A673 (cell line): ENCODE data around the gene PARD3. TPM values are rescaled to one million over a fixed set of nuclear protein-coding genes. Genes with fewer than 3 reads are reported as not detected.
A peak's percentile ranks its signal among the peaks of the same experiment; 100 is the strongest.

Experiments used
- BruUV-seq: library from RNA; stranded (reverse); fragments of 400-500 nt; replicated peaks from 2 replicates; lab custom pipeline; 2021; lab: Mats Ljungman, UMichigan
- CTCF ChIA-PET: fragments of 300-600 bp; sonication (Branson Sonifier 250); formaldehyde crosslinking; loops from one replicate; lab custom pipeline; 2022; ENCODE audit warnings: antibody characterized with exemption; lab: Charles Lee
- POLR2A ChIA-PET: fragments of 300-600 bp; sonication (Branson Sonifier 250); formaldehyde crosslinking; loops from one replicate; lab custom pipeline; 2022; ENCODE audit warnings: antibody characterized with exemption; ENCODE audit not compliant: low non-redundant PET; lab: Charles Lee
- DNase-seq: peaks from one replicate; pipeline ENCODE4 v3.0.0-alpha.2; 2015; ENCODE audit warnings: low spot score
- H3K27ac ChIP-seq: fragments of 200-600 bp; sonication (generic); 2 replicates; pipeline ENCODE4 v1.5.1; 2016; ENCODE audit warnings: mixed run types, low read depth, mild to moderate bottlenecking, mixed read lengths, antibody characterized with exemption, low read length; ENCODE audit not compliant: poor library complexity, severe bottlenecking
- H3K27me3 ChIP-seq: fragments of 200-600 bp; sonication (generic); replicated peaks from 2 replicates; pipeline ENCODE4 v1.6.1; 2017; ENCODE audit warnings: mixed run types, low read depth, mild to moderate bottlenecking, mixed read lengths, antibody characterized with exemption, low read length; ENCODE audit not compliant: insufficient read depth, poor library complexity
- H3K36me3 ChIP-seq: fragments of 200-600 bp; sonication (generic); 2 replicates; pipeline ENCODE4 v1.6.1; 2016; ENCODE audit warnings: mixed run types, mild to moderate bottlenecking, mixed read lengths, antibody characterized with exemption, low read length; ENCODE audit not compliant: insufficient read depth, poor library complexity, severe bottlenecking
- H3K4me1 ChIP-seq: fragments of 200-600 bp; sonication (generic); 2 replicates; pipeline ENCODE4 v1.6.1; 2017; ENCODE audit warnings: mixed run types, mild to moderate bottlenecking, mixed read lengths, antibody characterized with exemption, low read length; ENCODE audit not compliant: insufficient read depth, poor library complexity, severe bottlenecking
- H3K4me3 ChIP-seq: fragments of 200-600 bp; sonication (generic); 2 replicates; pipeline ENCODE4 v1.5.1; 2016; ENCODE audit warnings: low read depth, mixed run types, mild to moderate bottlenecking, mixed read lengths, low read length; ENCODE audit not compliant: poor library complexity, severe bottlenecking
- H3K9me3 ChIP-seq: fragments of 200-600 bp; sonication (generic); 2 replicates; pipeline ENCODE4 v1.6.1; 2016; ENCODE audit warnings: mixed run types, low read depth, mild to moderate bottlenecking, mixed read lengths, antibody characterized with exemption, low read length; ENCODE audit not compliant: poor library complexity, severe bottlenecking
- CTCF ChIP-seq: fragments of 300-800, 200-600 bp; sonication (generic); conservative IDR thresholded peaks from 2 replicates; pipeline ENCODE4 v1.5.1; 2017; ENCODE audit warnings: low read depth, mild to moderate bottlenecking, antibody characterized with exemption, low read length, moderate library complexity, mixed read lengths
- EZH2 ChIP-seq: fragments of 200-600 bp; sonication (generic); IDR thresholded peaks from 2 replicates; pipeline ENCODE4 v1.6.1; 2017; ENCODE audit warnings: borderline replicate concordance, low read depth, mild to moderate bottlenecking, mixed read lengths, antibody characterized with exemption, low read length; ENCODE audit not compliant: poor library complexity, severe bottlenecking
- intact Hi-C: fragments of 100-400 bp; cut with micrococcal nuclease; formaldehyde crosslinking; loops from one replicate; pipeline ENCODE4 v1.10.0; 2022; ENCODE audit not compliant: unreplicated experiment
- total RNA-seq: library from RNA; stranded (reverse); gene quantifications from 2 replicates; pipeline ENCODE4 v1.2.3, GENCODE V29; 2021

PARD3 gene
- total RNA-seq, 1 experiment from 2014 or later = 28.0 TPM

DNA sequence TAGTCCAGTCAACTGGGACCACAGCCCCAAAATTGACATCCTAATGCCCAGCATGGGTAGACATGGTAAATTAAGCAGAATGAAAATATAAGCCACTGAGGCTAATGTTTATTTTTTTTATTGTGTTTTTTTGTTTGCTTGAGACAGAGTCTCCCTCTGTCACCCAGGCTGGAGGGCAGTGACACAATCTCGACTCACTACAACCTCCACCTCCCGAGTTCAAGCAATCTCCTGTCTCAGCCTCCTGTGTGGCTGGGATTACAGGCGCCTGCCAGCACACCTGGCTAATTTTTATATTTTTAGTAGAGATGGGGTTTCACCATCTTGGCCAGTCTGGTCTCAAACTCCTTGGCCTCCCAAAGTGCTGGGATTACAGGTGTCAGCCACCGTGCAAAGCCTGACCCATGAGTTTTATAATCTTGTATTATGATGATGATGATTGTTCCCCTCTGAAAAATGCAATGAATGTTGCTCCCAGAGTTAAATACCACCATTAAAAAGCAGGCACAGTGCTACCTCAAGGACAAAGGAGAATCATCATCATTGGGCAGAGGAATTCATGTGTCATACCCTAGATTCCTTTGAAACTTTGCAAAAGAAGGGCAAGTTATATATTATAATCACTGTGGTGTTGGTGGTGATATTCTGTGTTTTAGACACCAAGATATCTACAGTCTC is 228.0 kb downstream of the PARD3 start:
- no peaks in the 10 kb centered on the region for H3K9me3 ChIP-seq
- no TSS peak for BruUV-seq
- CTCF ChIA-PET = no interaction called here

DNA sequence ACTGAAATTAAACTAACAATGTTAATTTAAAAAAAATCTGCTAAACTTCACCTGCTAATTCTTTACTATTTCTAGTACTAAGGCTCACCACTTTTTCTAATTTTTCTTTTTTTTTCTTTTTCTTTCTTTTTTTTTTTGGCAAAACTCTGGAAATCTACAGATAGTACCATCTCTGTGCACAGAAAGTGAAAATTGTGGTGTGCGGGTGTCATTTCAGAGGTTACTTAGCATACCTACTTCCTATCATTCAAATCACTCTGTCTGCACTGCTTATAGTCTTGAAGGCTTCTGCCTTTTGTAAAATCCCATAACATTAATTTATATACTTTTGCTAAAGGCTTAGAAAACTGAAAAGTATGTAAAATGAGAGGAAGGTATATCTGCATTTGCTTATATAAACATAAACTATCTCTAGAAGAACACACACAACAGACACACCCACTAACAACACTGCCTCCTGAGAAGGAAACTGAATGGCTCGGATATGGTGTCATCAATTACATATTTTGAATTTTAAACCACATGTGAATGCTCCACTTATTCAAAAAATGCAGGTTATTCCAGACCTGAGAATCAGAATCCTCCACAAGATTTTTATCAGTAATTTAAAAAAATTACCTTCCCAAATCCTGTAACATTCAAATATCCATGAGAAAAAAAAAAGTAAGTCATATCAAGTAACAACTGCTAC is 229.5 kb downstream of the PARD3 start:
- no peak for DNase-seq
- TF ChIP-seq EZH2 (no peak), CTCF (no peak)
- no peaks in the 10 kb centered on the region for H3K36me3 ChIP-seq
- peaks cover 42% of the 10 kb centered on the region for H3K4me1 ChIP-seq
- BruUV-seq = no TSS peak
- ChIA-PET POLR2A (no interaction called here), CTCF (no interaction called here)
- no peak overlapping the region for H3K27ac ChIP-seq
- no peak overlapping the region for H3K4me3 ChIP-seq
- H3K9me3 ChIP-seq = no peaks in the 10 kb centered on the region
- intact Hi-C loops = no loop called here
- no peaks in the 10 kb centered on the region for H3K27me3 ChIP-seq

More for the DNA sequence above, 228.0 kb downstream of the PARD3 start:
- Histone ChIP-seq H3K36me3 (no peaks in the 10 kb centered on the region), H3K4me1 (peaks cover 29% of the 10 kb centered on the region), H3K4me3 (no peak overlapping the region), H3K27ac (no peak overlapping the region), H3K27me3 (no peaks in the 10 kb centered on the region)
- intact Hi-C loops = no loop called here
- TF ChIP-seq CTCF (no peak), EZH2 (no peak)
- POLR2A ChIA-PET = no interaction called here
- DNase-seq = no peak

- intact Hi-C loops = no loop called here
- H3K9me3 ChIP-seq = no peaks in the 10 kb centered on the region
- BruUV-seq = no TSS peak
- peaks cover 46% of the 10 kb centered on the region for H3K4me1 ChIP-seq
- H3K27ac ChIP-seq = no peak overlapping the region
- no peak for TF ChIP-seq CTCF
- no peak for TF ChIP-seq EZH2
- H3K27me3 ChIP-seq = no peaks in the 10 kb centered on the region
- ChIA-PET POLR2A (no interaction called here), CTCF (no interaction called here)
- no peaks in the 10 kb centered on the region for H3K36me3 ChIP-seq
- peak; percentile 41 for DNase-seq
- H3K4me3 ChIP-seq = no peak overlapping the region
Observed at GRCh38 chr10:34584164-34584563, 230.9 kb downstream of the PARD3 start.
